Measurements from ENCODE around the gene CERK.

Gene CERK

GRCh38 chr22:46688949-46689348, 49.1 kb downstream of the CERK start:
- TF ChIP-seq, protein P1, sequence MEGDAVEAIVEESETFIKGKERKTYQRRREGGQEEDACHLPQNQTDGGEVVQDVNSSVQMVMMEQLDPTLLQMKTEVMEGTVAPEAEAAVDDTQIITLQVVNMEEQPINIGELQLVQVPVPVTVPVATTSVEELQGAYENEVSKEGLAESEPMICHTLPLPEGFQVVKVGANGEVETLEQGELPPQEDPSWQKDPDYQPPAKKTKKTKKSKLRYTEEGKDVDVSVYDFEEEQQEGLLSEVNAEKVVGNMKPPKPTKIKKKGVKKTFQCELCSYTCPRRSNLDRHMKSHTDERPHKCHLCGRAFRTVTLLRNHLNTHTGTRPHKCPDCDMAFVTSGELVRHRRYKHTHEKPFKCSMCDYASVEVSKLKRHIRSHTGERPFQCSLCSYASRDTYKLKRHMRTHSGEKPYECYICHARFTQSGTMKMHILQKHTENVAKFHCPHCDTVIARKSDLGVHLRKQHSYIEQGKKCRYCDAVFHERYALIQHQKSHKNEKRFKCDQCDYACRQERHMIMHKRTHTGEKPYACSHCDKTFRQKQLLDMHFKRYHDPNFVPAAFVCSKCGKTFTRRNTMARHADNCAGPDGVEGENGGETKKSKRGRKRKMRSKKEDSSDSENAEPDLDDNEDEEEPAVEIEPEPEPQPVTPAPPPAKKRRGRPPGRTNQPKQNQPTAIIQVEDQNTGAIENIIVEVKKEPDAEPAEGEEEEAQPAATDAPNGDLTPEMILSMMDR (IDR thresholded peaks at IDR 0.05; ENCODE audit: low read depth, low read length): no peak
- DNase-seq (ENCODE audit: extremely low read depth, low read depth): no peak

- TF ChIP-seq, protein P1 (IDR thresholded peaks at IDR 0.05; ENCODE audit: low read depth, low read length): no peak
- no peak for DNase-seq (ENCODE audit: extremely low read depth, low read depth)
These were observed 50.6 kb downstream of the CERK start for GRCh38 chr22:46687460-46687859.

- TF ChIP-seq, protein P1 (IDR thresholded peaks at IDR 0.05; ENCODE audit: low read depth, low read length): no peak
These were observed 51.0 kb downstream of the CERK start for GRCh38 chr22:46687048-46687444.

DNA sequence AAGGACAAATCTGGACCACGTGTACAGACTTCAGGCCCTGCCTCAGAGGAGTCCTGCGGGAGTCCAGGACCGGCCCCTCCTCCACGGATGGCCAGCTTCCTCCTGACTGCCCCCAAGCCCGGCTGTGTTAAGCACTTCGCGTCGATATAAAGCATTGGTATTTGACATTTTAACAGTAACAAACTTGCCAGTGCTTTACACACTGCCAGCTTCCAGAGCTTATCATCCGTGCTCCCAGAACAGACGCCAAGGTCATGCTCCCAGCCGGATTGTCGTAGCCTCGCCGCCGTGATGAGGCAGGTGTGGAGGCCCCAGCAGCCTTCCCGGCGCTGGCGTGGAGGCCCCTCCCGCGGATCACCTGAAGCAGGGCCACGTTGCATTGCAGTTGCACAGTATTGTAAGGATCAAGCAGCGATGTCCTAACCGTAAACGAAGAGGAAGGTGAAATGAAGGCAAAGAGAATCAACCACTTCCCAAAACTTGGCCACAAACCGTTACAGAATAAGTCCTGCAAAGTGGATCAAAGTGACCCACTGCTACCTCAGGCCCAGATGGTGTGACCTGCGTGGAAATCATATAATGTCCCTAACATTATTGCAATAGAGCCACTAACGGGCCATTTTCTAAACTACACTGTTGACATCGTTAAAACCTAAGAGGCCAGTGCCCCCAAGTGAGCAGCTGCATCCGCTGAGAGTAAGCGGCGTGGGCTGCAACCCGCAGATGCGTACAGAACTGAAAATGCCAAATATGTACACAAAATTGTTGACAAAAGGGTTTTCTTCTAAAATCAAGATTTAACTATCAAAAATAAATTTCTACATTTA, 51.6 kb downstream of the CERK start:
- TF ChIP-seq, protein P1 (IDR thresholded peaks at IDR 0.05; ENCODE audit: low read depth, low read length): no peak
- DNase-seq (ENCODE audit: extremely low read depth, low read depth): no peak

More at GRCh38 chr22:46687048-46687444, 51.0 kb downstream of the CERK start:
- no peak for DNase-seq (ENCODE audit: extremely low read depth, low read depth)

GRCh38 chr22:46684706-46685105, 53.3 kb downstream of the CERK start:
- TF ChIP-seq, protein P1 (IDR thresholded peaks at IDR 0.05; ENCODE audit: low read depth, low read length): no peak
- no peak for DNase-seq (ENCODE audit: extremely low read depth, low read depth)

DNA sequence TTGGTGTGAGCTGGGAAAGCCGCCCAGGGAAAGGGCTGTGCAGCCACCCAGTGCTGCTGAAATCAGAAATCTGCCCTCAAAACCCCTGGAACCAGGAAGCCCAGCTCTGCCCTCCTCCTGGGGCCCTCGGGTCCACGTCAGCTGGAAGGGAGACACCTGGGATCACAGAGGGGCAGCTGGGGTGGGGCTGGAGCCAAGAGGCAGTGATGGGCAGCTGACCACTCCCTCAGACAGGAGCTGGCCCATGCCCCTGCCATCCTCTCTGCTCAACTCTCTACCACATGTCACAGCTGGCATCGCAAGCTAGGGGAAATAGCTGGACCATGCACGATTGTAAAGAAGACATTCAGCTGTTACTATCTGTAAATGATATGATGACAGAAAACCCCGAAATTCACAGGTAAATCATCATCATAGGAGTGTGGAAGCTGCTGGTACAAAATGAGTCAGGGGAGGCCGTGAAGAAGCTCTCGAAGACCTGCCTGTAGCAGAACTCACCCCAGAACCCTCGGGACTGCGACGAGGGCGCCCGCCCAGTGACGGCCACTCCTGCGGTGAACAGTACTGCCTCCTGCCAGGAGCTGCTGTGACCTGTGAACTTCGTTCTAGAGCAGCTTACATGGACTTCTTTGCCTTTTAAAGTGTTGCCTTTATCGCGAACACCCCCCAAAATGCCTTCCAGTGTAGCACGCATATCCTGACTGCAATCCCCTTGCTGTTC, 55.9 kb downstream of the CERK start:
- no peak for DNase-seq (ENCODE audit: extremely low read depth, low read depth)
- TF ChIP-seq, protein P1 (IDR thresholded peaks at IDR 0.05; ENCODE audit: low read depth, low read length): no peak

GRCh38 chr22:46681010-46681409, 57.0 kb downstream of the CERK start:
- DNase-seq (ENCODE audit: extremely low read depth, low read depth): no peak
- TF ChIP-seq, protein P1 (IDR thresholded peaks at IDR 0.05; ENCODE audit: low read depth, low read length): no peak

Data from AG09319 (cell line).